T-helper 17 cell (primary cell): ENCODE results near the gene VDR. TPM values are rescaled to one million over a fixed set of nuclear protein-coding genes. Genes with fewer than 3 reads are reported as not detected.
A peak's percentile ranks its signal among the peaks of the same experiment; 100 is the strongest.

Source experiments
- ATAC-seq: fragments of 150-1000 bp; cut with Tn5 transposase; 2 replicates; pipeline ENCODE4 v1.10.0; 2021; ENCODE audit warnings: mild to moderate bottlenecking, moderate library complexity
- DNase-seq, 3 donors: peaks; one replicate each; pipeline versions ENCODE4 v3.0.0 to v3.0.0-alpha.2; 2020 to 2021
- H3K9me3 ChIP-seq: one replicate; pipeline ENCODE4 v1.7.0; 2013; ENCODE audit warnings: low read length, mild to moderate bottlenecking; ENCODE audit not compliant: control insufficient read depth, poor library complexity, severe bottlenecking
- H3K27ac Mint-ChIP-seq: one replicate; pipeline ENCODE4 v1.8.0; 2022; ENCODE audit warnings: mild to moderate bottlenecking, moderate library complexity, mixed read lengths
- H3K27me3 Mint-ChIP-seq: one replicate; pipeline ENCODE4 v1.8.0; 2022; ENCODE audit warnings: mixed read lengths
- H3K36me3 Mint-ChIP-seq: one replicate; pipeline ENCODE4 v1.8.0; 2022; ENCODE audit warnings: low read depth, mixed read lengths
- H3K4me1 Mint-ChIP-seq: one replicate; pipeline ENCODE4 v1.8.0; 2022; ENCODE audit warnings: mild to moderate bottlenecking, mixed read lengths
- H3K4me3 Mint-ChIP-seq: one replicate; pipeline ENCODE4 v1.8.0; 2022; ENCODE audit warnings: mild to moderate bottlenecking, moderate library complexity, mixed read lengths
- total RNA-seq, 4 donors: library from RNA in 2 of 4; stranded (reverse) in 2 of 4; gene quantifications; one replicate each; pipeline ENCODE4 v1.2.3 and lab custom pipeline; 2022 to 2026

Gene VDR
- total RNA-seq, 2 donors from 2014 or later: 1.8 to 4.5 TPM

DNA sequence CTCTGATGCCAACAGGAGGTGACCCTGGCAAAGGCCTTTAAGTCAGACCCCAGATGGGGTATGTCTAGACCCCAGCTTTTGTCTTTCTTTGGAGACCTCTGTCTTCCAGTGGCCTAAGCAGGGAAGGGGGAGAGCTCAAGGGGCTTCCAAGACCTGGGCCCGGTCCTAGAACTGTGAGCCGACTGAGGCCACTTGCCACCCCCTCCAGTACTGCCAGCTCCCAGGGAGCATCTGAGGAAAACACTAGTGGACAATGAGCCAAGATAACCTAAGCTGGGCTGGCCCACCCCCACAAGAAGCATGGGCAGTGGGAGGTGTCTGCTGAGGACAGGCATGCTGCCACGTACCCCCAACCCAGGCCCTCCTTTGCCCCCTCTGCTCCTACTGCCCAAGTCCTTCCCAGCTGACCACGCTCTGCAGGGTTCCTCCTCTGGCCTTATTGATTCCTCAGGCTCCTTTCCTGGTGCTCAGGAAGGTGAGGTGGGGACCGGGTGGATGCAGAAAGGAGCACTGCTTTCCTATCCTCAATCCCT lies 21.1 kb downstream of the VDR start:
- Mint-ChIP-seq H3K36me3 (peaks cover 2% of the 10 kb centered on the region), H3K4me1 (peaks cover 43% of the 10 kb centered on the region), H3K27me3 (no peaks in the 10 kb centered on the region), H3K27ac (peak overlapping the region; percentile 87), H3K4me3 (peak overlapping the region; percentile 92)
- DNase-seq: no peak
- ATAC-seq: no peak
- no peaks in the 10 kb centered on the region for H3K9me3 ChIP-seq

- peak; percentile 54 for ATAC-seq
- Mint-ChIP-seq H3K4me3 (peak overlapping the region; percentile 92), H3K27me3 (no peaks in the 10 kb centered on the region), H3K4me1 (peaks cover 40% of the 10 kb centered on the region), H3K27ac (peak overlapping the region; percentile 87), H3K36me3 (peaks cover 2% of the 10 kb centered on the region)
- DNase-seq: no peak
- no peaks in the 10 kb centered on the region for H3K9me3 ChIP-seq
Measured at GRCh38 chr12:47882781-47883546, 21.8 kb downstream of the VDR start.

DNA sequence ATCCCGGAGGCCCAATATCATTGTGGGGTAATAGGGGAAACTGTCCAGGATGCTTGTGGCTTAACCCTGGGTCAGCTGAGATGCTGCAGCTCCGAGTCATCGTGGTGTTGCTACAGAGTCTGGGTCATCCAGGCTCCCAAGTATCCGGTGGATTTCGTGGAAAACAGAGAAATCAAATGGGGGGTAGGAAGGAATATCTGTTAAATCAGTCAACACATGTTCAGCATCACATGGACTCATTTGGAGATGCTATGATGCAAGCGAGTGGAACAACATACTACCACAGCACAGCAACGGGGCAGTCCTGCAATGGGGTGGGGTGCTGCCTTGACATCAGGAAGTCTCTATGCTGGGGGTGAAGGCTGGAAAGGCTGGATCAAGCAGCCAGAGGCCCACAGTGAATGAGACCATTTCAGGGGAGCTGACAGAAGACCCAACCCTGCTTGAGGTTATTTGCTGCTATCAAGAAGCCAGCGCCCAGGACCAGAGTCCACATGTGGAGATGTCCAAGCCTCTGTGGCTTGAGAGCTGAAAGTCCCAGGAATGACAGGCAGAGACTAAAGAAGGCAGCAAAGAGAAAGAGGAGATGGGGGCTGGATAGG lies 22.9 kb downstream of the VDR start:
- peaks cover 40% of the 10 kb centered on the region for H3K4me1 Mint-ChIP-seq
- peaks cover 2% of the 10 kb centered on the region for H3K36me3 Mint-ChIP-seq
- H3K27me3 Mint-ChIP-seq: no peaks in the 10 kb centered on the region
- no peak for ATAC-seq
- no peaks in the 10 kb centered on the region for H3K9me3 ChIP-seq
- peak overlapping the region; percentile 92 for H3K4me3 Mint-ChIP-seq
- DNase-seq: no peak
- H3K27ac Mint-ChIP-seq: peak overlapping the region; percentile 87

GRCh38 chr12:47881051-47881450 lies 23.7 kb downstream of the VDR start:
- Mint-ChIP-seq H3K36me3 (peaks cover 4% of the 10 kb centered on the region), H3K4me3 (no peak overlapping the region), H3K4me1 (peaks cover 35% of the 10 kb centered on the region), H3K27me3 (no peaks in the 10 kb centered on the region), H3K27ac (no peak overlapping the region)
- ATAC-seq (no peak), DNase-seq (no peak)
- no peaks in the 10 kb centered on the region for H3K9me3 ChIP-seq

DNA sequence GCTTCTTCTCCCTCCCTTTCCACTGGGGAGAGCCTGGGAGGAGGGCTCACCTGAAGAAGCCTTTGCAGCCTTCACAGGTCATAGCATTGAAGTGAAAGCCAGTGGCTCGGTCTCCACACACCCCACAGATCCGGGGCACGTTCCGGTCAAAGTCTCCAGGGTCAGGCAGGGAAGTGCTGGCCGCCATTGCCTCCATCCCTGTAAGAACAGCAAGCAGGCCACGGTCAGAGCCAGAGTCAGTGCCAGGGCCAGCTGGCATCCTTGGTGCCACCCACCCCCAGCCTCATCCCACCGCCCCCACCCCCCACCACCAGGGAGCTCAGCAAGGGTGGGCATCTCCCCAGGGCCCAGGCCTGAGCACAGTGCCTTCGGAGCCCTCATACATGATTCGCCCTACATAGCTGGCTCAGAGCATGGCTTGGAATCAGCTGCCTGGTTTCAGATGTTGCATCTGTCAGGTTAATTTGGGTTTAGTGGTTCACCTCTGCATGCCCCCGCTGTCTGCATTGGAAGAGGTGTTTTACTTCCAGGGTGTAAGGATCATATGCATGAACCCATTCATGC lies 25.8 kb downstream of the VDR start:
- no peak overlapping the region for H3K4me3 Mint-ChIP-seq
- no peak for DNase-seq
- peak overlapping the region; percentile 73 for H3K27ac Mint-ChIP-seq
- ATAC-seq: no peak
- no peaks in the 10 kb centered on the region for H3K9me3 ChIP-seq
- peaks cover 23% of the 10 kb centered on the region for H3K4me1 Mint-ChIP-seq
- no peaks in the 10 kb centered on the region for H3K27me3 Mint-ChIP-seq
- peaks cover 4% of the 10 kb centered on the region for H3K36me3 Mint-ChIP-seq

GRCh38 chr12:47878293-47878917 lies 26.4 kb downstream of the VDR start:
- Mint-ChIP-seq H3K27me3 (no peaks in the 10 kb centered on the region), H3K36me3 (peaks cover 3% of the 10 kb centered on the region), H3K4me3 (no peak overlapping the region), H3K4me1 (peaks cover 17% of the 10 kb centered on the region), H3K27ac (peak overlapping the region; percentile 73)
- DNase-seq (no peak), ATAC-seq (no peak)
- no peaks in the 10 kb centered on the region for H3K9me3 ChIP-seq

GRCh38 chr12:47877081-47877480 lies 27.7 kb downstream of the VDR start:
- Mint-ChIP-seq H3K4me3 (no peak overlapping the region), H3K4me1 (peaks cover 7% of the 10 kb centered on the region), H3K27ac (no peak overlapping the region), H3K27me3 (no peaks in the 10 kb centered on the region), H3K36me3 (peaks cover 2% of the 10 kb centered on the region)
- ATAC-seq (no peak), DNase-seq (no peak)
- H3K9me3 ChIP-seq: no peaks in the 10 kb centered on the region

DNA sequence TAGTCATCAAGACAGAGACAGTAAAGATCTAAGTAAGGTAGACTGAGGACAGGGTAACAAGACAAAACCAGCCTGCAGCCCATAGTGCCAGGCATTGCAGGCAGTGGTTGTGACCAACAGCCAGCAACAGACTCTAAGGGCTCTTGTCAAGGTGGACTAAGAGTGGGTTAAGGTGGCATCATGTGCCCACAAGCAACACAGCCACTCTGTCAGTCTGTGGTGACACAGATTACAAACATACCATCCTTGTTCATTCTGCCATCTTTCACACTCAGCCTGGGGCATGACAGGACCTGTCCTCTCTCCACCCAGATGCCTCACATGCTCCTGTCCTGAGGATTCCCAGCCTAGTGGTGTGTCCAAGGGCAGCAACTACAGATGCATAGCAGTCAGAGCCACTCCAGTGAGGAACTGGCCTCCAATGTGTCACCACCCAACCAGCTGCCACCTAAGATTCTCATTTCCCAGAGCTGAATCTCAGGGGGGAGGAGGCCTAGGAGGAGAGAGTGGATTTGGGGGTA lies 28.3 kb downstream of the VDR start:
- ATAC-seq (no peak), DNase-seq (no peak)
- no peaks in the 10 kb centered on the region for H3K27me3 Mint-ChIP-seq
- H3K9me3 ChIP-seq: no peaks in the 10 kb centered on the region
- peaks cover 2% of the 10 kb centered on the region for H3K36me3 Mint-ChIP-seq
- no peak overlapping the region for H3K27ac Mint-ChIP-seq
- peaks cover 3% of the 10 kb centered on the region for H3K4me1 Mint-ChIP-seq
- no peak overlapping the region for H3K4me3 Mint-ChIP-seq

DNA sequence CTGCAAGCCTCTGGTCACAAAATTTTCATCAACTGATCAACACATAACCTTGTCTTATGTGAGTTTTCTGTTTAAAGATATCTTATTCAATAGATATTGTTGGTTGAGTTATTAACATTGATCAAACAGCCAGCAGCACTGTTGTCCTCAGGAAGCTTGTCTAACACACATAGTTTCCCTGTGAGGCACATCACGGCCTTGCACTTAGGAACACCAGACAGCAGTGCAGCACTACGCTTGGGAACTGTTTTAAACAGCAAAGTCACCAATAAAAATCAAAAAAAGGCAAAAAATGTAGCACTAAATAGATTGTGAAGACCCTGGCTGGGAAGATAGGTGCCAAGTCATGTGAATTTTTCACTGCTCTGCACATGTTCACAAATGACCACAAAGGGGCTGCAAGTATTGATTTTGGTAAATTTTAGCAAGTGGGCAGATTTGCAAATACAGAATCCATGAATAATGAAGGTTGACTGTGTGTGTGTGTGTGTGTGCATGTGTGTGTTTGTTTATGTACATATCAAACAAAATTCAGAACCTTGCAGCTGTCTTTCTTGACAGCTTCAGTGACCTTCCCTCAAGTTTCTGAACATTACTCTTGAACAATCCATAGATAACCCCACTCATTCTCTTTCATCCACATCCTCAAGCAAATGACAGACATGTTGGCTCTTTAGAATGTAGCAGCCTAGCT lies 28.9 kb downstream of the VDR start:
- Mint-ChIP-seq H3K27me3 (no peaks in the 10 kb centered on the region), H3K36me3 (peaks cover 2% of the 10 kb centered on the region), H3K4me3 (no peak overlapping the region), H3K27ac (no peak overlapping the region), H3K4me1 (no peaks in the 10 kb centered on the region)
- DNase-seq (no peak), ATAC-seq (no peak)
- H3K9me3 ChIP-seq: no peaks in the 10 kb centered on the region

DNA sequence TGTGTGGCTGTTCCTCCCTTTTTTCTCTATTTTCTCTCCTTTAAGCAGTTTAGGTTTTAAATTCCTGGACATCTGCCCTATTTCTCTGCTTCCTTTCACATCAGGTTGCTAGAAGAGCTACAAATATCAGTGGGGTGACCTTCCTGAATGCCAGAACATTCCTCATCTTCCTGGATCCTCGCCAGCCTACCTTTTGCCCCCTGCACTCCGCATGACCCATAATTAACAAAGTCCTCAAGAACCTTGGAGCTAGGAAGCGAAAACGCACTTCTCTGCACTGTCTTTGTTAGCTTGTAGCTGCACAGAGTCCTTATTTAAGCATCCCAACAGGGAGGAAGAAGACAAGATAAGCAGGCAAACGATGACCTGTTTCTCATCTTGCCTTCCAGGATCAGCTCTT lies 30.5 kb downstream of the VDR start:
- Mint-ChIP-seq H3K4me1 (no peaks in the 10 kb centered on the region), H3K4me3 (no peak overlapping the region), H3K36me3 (peaks cover 2% of the 10 kb centered on the region), H3K27me3 (no peaks in the 10 kb centered on the region), H3K27ac (peak overlapping the region; percentile 24)
- ATAC-seq (no peak), DNase-seq (no peak)
- no peaks in the 10 kb centered on the region for H3K9me3 ChIP-seq

DNA sequence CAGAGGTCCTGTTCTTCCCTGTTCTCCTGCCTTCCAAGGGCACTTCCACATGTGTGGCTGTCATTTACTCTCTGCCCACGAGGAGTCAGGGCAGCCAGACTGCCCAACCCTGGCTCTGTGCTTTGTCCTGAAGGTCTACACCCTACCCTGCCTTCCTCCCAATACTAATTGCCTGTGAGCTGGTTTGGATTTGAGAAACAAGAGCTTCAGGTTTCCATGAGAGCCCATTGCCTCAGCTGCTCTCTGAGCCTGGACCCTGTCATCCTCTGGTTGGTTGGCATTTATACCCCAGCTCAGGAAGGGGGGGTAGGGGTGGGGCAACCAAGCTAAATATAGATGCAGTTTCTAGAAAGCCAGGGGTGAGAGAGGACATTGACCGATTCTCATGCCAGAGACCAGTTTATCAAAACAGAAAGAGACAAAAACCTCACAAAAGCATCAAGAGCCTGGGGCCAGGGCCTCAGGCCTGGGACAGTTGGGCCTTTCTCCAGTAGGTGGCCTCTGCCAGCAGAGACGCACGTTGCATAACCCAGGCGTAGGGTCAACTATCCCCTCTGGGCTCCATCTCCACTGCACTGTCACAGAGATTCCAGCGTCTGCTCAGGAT lies 34.5 kb downstream of the VDR start:
- H3K27me3 Mint-ChIP-seq: no peaks in the 10 kb centered on the region
- no peaks in the 10 kb centered on the region for H3K4me1 Mint-ChIP-seq
- H3K27ac Mint-ChIP-seq: no peak overlapping the region
- no peaks in the 10 kb centered on the region for H3K9me3 ChIP-seq
- DNase-seq: no peak
- no peak for ATAC-seq
- no peaks in the 10 kb centered on the region for H3K36me3 Mint-ChIP-seq
- H3K4me3 Mint-ChIP-seq: no peak overlapping the region

DNA sequence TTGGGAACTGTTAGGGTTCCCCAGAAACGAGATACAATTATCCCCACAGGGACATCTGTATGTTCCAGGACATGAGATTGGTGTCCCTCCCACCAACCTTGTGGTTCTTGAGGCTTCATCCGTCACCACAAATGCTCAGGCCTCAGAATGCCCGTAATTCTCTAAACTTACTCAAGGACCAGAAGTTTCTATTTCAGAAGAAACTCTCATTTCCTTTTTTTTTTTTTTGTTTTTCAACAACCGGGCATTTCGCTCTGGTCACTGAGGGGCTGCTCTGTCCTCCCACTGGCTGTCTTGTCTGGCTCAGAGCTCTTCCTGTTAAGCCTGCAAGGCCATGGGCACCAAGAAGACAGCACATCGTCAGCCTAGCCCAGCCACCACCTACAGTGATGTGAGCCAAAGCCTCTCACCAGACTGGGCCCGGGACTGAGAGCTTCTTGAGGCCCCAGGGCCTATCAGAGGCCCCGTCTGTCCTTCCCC lies 36.2 kb downstream of the VDR start:
- DNase-seq (no peak), ATAC-seq (no peak)
- no peaks in the 10 kb centered on the region for H3K36me3 Mint-ChIP-seq
- H3K4me1 Mint-ChIP-seq: no peaks in the 10 kb centered on the region
- H3K27ac Mint-ChIP-seq: no peak overlapping the region
- H3K4me3 Mint-ChIP-seq: no peak overlapping the region
- no peaks in the 10 kb centered on the region for H3K9me3 ChIP-seq
- no peaks in the 10 kb centered on the region for H3K27me3 Mint-ChIP-seq
